ENCODE measurements around the gene CLNK.

CLNK gene

GRCh38 chr4:10701702-10702460 is 17.3 kb upstream of the CLNK start:
- ATAC-seq, result no peak
- DNase-seq, result no peak

DNA sequence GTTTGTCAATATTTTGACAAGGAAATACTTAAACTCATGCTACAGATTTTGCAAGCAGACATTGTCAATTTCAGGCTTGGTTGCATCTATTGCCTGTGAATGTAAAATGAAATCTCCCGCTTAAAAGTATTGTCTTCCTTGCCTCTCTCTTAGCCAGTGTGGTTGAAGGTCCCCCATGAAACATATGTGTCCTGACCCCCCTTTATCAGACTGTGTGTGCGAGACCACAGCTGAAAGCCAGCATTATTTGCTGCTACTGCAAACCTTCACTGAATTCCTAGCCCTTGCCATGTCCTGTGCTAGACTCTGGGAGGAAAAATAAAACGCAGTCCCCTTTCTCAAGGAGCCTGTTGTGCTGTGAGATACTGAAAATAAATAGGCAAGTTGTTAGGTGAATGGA is 16.6 kb upstream of the CLNK start:
- no peak for ATAC-seq

DNA sequence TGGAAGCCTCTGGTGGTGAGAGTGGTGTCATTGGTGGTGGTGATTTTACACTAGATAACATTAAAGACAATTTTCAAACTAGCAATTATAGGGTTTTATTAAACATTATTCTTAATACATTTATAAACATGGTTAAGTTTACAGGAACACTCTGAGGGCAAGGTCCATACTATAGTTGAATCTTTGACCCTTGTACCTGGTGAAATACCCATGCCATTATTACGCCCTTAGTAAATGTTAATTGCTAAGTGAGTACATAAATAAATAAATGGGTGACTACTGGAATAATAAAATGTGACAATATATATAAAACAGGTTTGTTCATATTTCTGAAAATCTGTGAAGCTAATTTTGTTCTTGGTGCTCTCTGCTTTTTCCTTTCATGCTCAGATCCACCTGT is 13.6 kb upstream of the CLNK start:
- ATAC-seq (no peak), DNase-seq (no peak)

More for the DNA sequence above, 16.6 kb upstream of the CLNK start:
- no peak for DNase-seq

GRCh38 chr4:10697086-10697485 is 12.5 kb upstream of the CLNK start:
- DNase-seq (no peak), ATAC-seq (no peak)

GRCh38 chr4:10696253-10696652 is 11.7 kb upstream of the CLNK start:
- DNase-seq, result no peak
- peak; percentile 36 for ATAC-seq

DNA sequence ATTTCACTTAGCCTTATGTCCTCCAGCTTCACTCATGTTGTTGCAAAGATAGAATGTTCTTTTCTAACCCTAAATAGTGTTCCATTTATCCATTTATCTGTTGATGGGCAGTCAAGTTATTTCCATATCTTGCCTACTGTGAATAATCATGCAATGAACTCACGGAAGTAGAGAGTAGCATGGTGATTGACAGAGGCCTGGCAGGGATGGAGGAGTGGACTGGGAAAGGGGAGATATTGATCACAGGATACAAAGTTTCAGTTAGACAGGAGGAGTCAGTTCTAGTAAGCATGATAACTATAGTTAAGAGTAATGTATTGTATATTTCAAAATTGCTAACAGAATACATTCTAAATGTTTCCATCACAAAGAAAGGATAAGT is 10.3 kb upstream of the CLNK start:
- ATAC-seq (no peak), DNase-seq (no peak)

DNA sequence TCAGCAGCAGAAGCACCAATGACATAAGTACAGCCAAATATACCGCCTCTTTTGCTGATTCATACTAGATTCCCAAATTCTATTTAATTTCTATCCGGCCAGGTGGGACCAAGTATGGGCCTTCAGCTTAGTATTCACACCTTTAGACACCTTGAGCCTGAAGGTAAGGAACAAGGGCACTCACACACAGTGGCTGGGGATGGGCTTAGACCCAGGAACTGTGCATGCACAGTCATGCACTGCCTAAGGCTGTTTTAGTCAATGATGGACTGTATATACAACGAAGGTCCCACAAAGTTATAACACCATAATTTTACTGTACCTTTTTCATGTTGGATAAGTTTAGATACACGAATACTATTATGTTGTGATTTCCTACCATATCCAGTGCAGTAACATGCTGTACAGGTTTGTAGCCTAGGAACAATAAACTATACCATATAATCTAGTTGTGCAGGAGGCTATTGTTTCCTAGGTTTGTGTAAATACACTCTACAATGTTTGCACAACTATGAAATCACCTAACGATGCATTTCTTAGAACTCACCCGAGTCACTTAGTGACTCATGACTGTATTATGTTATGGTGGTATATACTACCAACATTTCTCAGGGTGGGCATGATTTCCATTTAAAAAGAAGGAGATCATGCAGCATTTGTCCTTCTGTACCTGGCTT is 9.7 kb upstream of the CLNK start:
- DNase-seq (no peak), ATAC-seq (no peak)

DNA sequence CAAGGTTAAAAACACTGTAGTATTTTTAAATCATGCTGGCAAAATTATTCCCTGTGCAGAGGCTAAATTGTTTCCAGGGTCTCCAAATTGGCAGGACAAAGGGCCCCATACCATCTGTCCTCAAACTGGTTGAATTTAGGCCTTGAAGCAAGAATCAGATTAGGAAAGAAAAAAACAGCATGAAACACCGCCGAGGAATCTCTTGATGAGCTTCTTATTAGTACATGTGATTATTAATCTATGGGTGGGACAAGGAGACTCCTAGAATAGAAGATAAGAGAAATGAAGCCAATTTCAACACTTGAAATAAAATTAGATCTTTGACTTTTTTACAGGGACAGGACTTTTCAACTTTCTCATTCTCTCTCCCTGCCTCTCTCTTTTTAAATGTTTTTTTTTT is 7.1 kb upstream of the CLNK start:
- DNase-seq (no peak), ATAC-seq (no peak)

GRCh38 chr4:10690185-10690907 is 5.8 kb upstream of the CLNK start:
- no peak for ATAC-seq
- DNase-seq, result no peak

DNA sequence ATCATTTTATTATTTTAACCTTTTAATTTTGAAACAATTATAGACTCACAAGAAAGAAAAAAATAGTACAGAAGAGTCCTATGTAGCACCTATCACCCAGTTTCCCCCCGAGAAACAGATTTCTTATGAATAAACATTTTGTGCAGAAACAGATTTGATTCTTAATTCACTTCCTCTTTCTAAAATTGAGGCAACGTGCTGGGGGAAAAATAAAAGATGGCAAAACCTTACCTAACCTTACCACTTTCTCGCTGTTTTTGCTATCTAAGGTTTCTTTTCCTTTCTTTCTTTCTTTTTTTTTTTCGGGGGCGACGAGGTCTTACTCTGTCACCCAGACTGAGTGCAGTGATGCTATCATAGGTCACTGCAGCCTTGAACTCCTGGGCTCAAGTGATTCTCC is 4.3 kb upstream of the CLNK start:
- DNase-seq (no peak), ATAC-seq (no peak)

- ATAC-seq, result peak; percentile 36
Observed at GRCh38 chr4:10688022-10688421, 3.5 kb upstream of the CLNK start.

DNA sequence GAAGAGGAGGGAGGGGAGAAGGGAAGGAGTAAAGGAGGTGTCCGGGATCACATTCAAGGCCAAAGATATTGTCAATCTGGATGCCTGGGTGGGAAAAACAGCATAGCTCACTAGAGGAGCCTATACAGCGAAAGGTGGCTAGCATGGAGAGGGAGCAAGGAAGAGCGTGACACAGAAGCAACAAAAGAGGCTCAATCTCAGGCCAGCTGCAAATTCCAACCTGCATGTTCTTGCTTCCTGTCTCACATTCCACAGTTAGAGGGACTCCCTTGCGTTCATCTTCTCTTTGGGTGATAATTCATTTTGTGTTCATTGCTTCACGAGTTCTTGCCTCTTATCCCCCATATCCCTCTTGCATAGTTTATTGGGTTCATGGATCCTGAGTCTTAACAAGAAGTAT is 3.0 kb upstream of the CLNK start:
- DNase-seq, result no peak
- ATAC-seq, result no peak

More at GRCh38 chr4:10688022-10688421, 3.5 kb upstream of the CLNK start:
- no peak for DNase-seq

DNA sequence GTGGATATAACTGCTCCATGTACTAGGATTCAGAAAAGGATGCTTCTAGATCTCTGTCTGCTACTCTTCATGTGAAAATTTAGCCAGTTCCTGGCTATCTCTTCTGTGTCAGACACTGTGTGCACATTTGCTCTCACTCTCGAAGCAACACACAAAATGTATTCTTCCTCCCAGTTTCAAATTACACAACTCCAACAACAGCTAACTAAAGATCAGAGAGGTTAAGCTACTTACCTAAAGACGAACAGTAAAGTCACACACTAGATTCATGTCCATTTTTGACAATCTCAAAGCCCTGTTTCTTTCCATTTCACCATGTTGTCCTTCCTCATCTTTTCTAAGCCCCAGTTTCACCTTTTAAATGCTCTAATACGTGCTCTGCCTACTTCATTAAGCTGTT is 2.2 kb downstream of the CLNK start:
- ATAC-seq, result no peak

DNA sequence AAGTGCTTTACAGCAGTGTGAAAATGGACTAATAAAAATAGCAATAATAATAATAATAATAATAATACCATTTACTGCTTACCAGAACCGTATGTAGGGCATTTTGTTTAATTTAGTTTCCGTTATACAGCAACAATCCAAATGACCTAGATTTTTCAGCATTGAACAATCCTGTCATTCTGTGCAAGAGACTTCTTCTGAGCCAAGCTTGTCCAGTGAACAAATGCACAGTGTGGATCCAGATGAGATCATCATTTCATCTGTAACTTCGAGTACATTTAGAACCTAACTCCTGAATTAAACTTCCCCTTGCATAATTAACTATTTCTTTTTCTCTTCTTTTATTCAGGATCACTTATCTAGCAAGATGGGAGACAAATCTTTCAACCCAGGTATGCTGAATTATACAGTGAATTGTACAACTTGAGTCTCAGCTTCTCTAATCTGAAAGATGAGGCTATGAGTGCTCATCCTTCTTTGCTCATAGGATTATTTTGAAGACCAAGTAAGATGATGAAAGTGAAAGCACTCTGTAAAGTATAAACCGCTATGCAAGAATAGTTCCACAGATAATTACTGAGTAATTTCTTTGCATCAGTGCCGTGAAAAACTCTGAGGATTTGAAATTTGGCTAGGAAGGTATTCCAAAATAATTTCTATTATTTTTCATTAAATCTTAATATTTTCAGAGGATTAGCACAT is 6.6 kb downstream of the CLNK start:
- ATAC-seq, result no peak
- DNase-seq, result no peak

More for the DNA sequence above, 2.2 kb downstream of the CLNK start:
- DNase-seq, result no peak

- ATAC-seq (no peak), DNase-seq (no peak)
Observed at GRCh38 chr4:10673817-10674369, 10.7 kb downstream of the CLNK start.

DNA sequence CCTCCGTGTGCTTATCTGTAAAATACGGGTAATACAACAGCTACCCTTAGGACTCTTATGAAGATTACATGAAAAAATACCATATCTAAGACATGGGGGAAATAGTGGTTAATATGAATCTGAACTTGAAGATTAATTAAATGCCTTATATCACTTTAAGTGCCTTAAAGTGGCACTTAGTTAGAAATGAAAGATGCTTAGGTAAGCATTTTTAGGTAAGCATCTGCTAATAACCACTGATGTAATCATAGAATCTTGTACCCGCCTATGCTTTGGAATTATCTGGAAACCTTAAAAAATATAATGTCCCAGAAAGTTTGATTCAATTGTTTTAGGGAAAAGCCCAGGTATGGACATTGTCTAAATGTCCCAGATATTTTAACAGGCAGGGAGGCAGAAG is 12.2 kb downstream of the CLNK start:
- no peak for ATAC-seq
- no peak for DNase-seq

DNA sequence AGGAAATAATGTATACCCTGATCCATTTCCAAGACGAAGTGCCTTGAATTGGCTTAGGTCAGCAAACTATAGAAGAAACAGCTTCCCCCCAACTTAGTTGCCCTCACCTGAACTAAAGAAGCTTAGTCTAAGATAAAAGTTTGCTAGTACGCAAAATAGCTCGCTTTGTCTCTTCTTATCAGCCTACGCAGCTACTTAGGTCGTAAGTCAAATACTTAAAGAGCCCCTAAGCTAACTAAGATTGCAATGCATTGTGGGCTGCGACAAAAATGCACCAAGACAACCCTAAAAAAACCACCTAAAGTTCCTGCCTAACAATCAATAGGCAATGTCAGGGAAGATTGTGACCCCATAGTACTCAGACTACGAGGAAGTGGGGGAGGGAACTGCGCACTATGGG is 12.8 kb downstream of the CLNK start:
- no peak for DNase-seq
- ATAC-seq, result no peak

DNA sequence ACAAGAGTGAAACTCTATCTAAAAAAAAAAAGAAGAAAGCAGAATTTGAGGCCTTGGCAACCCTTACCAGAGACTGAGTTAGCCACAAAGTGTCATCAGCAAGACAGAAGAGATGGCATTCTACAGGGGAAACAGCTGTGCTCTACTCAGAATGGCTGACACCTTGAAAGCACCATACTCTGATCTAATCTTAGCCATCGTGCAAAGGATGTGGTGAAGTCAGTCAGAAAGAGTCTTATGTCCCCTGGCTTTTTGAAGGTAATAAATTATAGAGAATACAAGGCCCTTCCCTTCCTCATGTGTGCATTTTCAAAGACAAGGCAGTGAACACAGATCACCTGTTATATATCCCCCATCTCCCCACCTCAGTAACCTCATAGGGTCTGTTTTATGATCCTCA is 13.2 kb downstream of the CLNK start:
- DNase-seq (no peak), ATAC-seq (peak; percentile 97)

DNA sequence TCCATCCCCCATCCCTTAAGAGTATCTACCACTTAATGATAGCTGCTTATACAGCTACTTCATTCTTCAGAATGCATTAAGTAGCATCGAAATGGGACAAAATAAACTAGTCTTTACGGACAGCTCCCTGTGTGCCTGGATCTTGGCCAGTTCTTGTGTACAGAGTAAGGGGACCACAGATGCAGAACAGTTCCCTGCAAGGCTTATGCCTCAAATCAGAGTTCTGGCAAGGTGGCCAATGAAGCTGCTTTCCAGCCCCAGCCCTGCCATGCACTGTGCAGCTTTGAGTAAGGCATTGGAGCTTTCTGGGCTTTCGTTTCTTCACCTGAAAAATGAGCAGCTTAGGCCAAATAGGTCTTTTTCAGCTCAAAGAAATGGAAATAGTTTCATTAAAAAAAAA is 14.2 kb downstream of the CLNK start:
- ATAC-seq (no peak), DNase-seq (no peak)

DNA sequence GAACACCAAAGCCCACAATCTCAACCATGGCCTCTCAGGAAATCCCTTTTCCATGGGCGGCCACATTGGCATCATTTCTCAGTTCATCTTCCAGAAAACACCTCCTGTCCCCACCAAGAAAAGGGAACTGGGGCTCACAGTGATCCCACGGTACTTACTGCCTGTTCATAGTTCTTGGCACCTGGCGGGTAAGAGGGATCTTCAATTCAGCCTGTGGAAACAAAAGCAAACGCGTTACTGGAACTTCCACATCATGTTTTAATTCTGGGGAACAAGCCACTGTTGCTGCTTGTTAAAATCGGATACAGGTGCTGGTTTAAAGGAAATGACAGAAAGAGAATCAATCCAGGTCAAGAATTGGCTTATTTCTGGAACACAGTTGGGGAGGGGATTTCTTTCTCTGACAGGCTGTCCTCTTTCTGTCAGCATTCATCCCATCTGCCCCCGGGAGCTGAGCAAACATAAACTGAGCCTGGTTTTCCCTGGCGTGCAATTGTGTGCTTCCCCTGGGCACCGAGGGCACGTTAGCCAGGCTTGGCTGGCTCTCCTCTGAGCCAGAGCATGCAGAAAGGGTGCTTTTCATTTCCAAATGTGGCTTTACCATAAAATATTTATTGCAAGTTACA is 16.8 kb downstream of the CLNK start:
- DNase-seq (no peak), ATAC-seq (no peak)

GRCh38 chr4:10666616-10667015 is 18.0 kb downstream of the CLNK start:
- ATAC-seq (no peak), DNase-seq (no peak)

GRCh38 chr4:10664408-10664807 is 20.2 kb downstream of the CLNK start:
- peak; percentile 61 for ATAC-seq

More at GRCh38 chr4:10664408-10664807, 20.2 kb downstream of the CLNK start:
- DNase-seq, result peak; percentile 12

All from stimulated activated naive CD8-positive, alpha-beta T cell treated with anti-CD3 and anti-CD28 coated beads, Interleukin-15, Interleukin-2, amounts not matched to agents 100 U/mL and 50 U/mL, for 24 hours (primary cell).